ENCODE results near the gene GPRC5B. TPM values are rescaled to one million over a fixed set of nuclear protein-coding genes. Genes with fewer than 3 reads are reported as not detected.
A peak's percentile ranks its signal among the peaks of the same experiment; 100 is the strongest.

Gene GPRC5B
- total RNA-seq, 1 experiment from 2014 or later, result 0.88 TPM

DNA sequence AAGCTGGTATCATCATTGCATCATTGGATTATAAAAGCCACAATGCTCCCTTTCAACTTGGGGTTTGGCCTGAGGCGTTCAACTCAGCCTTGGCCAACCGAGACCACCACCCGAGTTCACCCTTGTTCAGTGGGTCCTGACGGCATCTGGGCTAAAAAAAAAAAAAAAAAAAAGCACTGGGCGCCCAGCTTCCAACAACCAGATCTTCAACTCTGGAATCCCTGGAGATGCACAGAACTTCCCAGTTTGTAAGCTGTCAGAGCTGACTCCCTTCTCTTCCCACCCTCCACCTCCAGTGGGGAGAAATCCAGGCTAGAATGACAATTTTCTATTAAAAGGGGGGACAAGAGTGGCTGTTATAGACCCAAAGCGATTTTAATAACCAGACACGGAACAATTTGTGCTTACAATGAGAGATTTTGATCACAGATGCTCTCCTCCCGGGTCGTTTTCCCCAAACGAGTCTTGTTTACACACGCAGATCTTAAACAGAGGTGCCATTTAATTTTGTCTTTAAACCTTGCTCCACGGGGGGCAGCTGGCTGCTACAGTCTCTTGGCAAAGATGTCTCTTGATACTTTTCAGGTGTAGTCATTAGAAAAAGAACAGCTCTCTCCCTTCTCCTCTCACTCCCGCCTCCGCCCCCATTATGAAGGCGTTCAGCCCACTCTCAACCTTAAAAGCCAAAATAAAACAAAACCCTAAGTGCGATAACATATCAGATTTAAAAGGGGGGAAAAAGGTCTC is 26.9 kb downstream of the GPRC5B start:
- in situ Hi-C loops (cut with HindIII; ENCODE audit: low sequenced_read_pairs), result no loop called here
- DNase-seq (ENCODE audit: low spot score), result no peak

DNA sequence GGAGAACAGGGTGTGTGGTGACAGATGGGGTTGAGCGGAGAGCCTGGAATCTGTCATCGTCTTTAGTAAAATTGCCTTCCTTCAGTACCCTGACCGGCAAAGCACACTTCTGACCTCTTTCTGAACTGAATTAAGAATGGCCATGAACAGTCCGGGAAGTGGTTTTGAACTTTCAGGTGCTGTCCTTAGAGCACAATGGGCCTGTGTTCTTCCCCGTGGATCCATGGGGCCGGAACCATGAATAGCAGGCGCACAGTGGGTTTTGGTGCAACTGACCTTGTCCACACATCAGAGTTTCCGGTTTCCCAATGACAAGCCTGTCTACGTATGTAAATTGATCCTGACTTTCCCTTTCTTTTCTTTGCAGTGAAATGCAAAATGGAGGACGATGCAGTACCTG is 28.5 kb downstream of the GPRC5B start:
- in situ Hi-C loops (cut with HindIII; ENCODE audit: low sequenced_read_pairs), result no loop called here
- no peak for DNase-seq (ENCODE audit: low spot score)

DNA sequence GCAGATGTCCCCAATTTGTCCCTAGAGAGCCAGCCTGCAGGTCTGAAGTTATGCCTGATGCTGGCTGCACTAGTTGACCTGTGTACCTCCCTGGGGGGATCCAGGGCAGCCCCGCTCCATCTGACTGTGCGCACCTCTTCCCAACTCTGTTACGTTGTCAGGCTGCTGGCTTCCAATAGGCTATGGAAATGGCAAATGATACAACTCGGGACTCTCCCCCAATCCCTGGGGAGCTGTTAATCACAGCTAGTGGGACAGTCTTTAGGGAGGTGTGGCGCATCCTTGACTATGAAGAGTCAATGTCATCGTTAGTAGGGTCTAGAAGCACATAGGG is 30.1 kb downstream of the GPRC5B start:
- in situ Hi-C loops (cut with HindIII; ENCODE audit: low sequenced_read_pairs), result no loop called here
- no peak for DNase-seq (ENCODE audit: low spot score)

DNA sequence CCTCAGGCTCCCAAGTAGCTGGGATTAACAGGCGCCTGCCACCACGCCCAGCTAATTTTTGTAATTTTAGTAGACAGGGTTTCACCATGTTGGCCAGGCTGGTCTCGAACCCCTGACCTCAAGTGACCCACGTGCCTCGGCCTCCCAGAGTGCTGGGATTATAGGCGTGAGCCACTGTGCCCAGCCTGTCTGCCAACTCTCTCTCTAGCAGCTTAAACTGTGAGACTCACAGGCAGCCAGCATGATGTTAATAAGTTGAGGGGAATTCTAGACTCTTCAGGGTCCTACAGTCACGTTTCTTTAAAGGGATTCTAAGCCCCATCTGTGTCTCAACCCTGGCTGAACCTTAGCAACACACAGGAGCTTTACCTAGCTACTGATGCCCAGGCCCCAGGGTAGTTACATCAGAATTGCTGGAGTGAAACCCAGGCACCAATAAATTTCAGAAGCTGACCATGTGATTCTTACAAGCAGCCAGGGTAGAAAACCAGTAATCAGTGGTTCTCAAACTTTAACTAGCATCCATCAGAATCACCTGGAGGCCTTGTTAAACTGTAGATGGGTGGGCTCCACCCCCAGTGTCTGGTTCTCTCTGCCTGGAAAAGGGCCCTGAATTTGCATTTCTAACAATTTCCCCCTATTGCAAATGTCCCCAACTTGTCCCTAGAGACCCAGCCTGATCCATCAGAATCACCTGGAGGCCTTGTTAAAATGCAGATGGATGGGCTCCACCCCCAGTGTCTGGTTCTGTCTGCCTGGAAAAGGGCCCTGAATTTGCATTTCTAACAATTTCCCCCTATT is 30.7 kb downstream of the GPRC5B start:
- peak; percentile 35 for DNase-seq (ENCODE audit: low spot score)
- in situ Hi-C loops (cut with HindIII; ENCODE audit: low sequenced_read_pairs), result no loop called here

DNA sequence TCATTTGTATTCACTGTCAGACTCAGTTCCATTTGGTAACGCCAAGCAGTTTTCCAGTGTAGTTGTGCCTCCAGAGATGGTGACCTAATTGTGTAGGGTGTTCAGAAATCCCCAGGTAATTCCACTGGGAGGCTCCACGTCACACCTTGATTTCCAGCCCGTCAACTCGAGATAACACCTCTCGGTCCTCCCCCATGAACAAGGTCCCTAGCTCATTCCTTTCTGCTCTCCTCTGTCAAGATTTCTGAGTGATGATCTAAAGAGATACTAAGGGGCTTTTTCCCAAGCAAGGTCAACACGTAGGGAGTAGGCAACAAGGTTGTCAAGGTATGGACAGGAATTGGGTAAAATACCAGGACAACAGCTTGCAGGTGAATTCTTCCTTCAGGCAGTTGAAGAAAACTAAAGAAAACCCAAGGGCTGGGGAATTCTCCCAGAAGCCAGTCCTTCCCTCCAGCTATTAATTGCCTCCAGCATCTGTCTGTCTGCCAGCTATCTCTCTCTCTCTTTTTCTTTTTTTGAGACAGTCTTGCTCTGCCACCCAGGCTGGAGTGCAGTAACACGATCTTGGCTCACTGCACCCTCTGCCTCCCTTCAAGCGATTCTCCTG is 31.4 kb downstream of the GPRC5B start:
- DNase-seq (ENCODE audit: low spot score), result no peak
- in situ Hi-C loops (cut with HindIII; ENCODE audit: low sequenced_read_pairs), result no loop called here

DNA sequence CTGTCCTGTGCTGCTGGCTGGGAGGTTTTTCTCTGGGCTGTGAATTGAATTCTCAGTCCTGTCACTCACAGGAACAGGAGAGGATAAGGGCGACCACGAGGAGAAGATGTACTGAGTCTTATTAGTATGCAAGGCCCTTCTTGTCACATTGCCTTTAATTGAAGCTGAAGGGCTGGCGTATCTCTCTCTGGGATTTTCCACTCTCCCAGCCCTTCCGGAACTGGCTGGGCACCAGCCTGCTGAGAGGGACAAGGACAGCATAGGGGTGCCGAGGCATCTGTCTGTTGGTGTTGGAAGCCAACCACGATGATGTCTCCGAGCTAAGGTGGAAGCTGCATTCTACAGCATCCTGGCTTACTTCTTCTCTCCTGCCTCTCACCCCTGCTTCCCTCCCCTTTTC is 33.2 kb downstream of the GPRC5B start:
- in situ Hi-C loops (cut with HindIII; ENCODE audit: low sequenced_read_pairs), result no loop called here
- peak; percentile 96 for DNase-seq (ENCODE audit: low spot score)

DNA sequence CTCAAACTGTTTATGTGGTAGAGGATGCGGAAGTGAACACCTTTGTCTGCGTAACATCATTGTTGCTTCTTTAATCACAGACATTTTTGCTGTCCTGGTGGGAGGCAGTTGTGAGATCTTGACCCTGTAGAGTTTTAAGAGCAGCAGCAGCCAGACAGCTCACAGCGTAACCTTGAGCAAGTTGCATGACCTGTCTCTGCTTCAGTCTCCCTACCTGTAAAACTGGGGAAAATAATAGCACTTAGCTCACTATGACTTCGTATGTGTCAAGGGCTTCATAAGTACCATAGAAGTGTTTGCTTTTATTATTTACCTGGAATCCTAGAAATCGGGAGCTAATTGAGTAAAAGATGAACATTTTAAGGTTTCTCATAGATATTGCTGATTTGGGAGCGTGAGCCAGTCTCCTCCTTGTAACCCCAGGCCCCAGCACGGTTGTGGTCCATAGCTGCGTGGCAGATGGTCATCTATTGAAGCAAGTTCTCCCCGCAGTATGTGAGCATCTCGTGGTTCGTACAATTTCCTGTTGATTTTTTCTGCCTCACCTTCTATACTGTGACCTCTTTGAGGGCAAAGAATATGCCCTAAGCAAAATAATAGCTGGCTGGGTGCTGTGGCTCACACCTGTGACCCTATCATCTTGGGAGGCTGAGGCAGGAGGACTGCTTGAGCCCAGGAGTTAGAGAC is 34.4 kb downstream of the GPRC5B start:
- peak; percentile 31 for DNase-seq (ENCODE audit: low spot score)
- in situ Hi-C loops (cut with HindIII; ENCODE audit: low sequenced_read_pairs), result no loop called here

DNA sequence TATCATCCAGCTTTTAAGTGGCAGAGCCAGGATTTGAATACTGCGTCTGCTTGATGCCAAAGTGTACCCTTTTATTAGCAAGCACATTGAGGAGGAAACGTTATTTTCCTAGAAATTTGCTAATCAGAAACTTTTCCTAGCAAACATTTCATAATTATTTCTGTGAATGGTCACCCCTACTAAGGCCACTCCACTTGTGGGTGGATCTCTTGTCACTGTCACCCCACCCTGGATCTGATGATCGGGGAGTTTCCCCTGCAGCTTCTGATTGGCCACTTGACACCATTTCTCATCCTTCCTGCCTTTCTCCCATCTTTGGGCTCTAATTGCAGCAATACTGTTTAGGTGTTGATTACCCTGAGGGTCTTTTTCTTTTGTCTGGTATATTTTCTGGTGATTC is 35.9 kb downstream of the GPRC5B start:
- in situ Hi-C loops (cut with HindIII; ENCODE audit: low sequenced_read_pairs), result no loop called here
- no peak for DNase-seq (ENCODE audit: low spot score)

DNA sequence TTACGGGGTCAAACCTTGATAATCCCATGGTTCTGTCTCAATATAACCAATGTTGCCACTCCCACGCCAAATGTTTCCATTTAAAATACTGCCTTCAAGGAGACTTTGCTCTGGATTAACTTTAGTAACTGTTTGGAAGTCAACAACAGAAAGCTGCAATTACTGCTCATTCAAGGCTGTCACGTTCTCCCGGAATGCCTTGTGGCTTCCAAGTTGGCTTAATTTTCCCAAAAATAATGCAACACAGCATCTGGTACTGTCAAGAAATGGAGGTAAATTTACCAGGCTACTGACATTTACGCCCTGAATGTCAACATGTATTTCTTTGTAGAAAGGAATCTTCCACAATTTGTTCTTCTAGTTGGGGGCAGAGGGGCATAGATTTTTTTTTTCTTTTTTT is 38.2 kb downstream of the GPRC5B start:
- in situ Hi-C loops (cut with HindIII; ENCODE audit: low sequenced_read_pairs), result no loop called here
- DNase-seq (ENCODE audit: low spot score), result no peak

DNA sequence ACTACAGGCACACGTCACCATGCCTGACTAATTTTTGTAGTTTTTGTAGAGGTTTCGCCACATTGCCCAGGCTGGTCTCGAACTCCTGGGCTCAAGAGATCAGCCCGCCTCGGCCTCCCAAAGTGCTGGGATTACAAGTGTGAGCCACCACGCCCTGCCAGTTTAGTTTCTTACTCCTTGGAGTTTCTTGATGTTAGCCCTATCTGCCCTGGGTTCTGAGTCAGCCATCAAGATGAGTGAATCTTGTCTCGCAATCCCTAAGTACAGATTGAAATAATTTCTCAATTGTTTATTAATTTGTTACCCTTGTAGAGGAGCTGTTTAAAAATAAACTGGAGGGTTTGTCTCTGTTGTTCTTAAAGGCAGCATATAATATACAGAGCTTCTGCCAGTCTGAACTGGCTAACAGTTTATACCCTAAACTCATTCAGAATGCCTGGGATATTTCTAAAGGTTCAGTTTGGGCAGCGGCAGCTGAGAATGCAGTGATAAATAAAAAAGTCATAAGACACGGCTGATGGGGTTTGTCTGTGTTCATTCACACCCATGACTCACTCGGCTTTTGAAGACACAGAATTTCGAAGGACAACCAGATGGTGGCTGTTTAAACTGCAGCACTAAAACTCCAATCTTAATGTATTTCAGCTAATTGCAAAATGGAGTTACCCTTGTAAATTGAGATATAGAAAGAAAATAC is 39.6 kb downstream of the GPRC5B start:
- DNase-seq (ENCODE audit: low spot score), result no peak
- in situ Hi-C loops (cut with HindIII; ENCODE audit: low sequenced_read_pairs), result no loop called here

DNA sequence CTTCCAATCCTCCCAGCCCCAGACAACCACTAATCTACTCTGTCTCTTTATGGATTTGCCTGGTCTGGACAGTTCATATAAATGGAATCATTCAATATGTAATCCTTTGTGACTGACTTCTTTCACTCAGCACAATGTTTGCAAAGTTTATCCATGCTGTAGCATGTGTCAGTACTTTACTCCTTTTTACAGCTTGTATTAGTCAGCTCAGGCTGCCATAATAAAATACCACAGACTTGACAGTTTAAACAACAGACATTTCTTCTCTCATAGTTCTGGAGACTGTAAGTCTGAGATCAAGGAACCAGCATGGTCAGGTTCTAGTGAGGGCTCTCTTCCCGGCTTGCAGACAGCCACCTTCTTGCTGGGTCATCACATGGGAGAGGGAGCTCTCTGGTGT is 41.3 kb downstream of the GPRC5B start:
- in situ Hi-C loops (cut with HindIII; ENCODE audit: low sequenced_read_pairs), result no loop called here
- DNase-seq (ENCODE audit: low spot score), result no peak

DNA sequence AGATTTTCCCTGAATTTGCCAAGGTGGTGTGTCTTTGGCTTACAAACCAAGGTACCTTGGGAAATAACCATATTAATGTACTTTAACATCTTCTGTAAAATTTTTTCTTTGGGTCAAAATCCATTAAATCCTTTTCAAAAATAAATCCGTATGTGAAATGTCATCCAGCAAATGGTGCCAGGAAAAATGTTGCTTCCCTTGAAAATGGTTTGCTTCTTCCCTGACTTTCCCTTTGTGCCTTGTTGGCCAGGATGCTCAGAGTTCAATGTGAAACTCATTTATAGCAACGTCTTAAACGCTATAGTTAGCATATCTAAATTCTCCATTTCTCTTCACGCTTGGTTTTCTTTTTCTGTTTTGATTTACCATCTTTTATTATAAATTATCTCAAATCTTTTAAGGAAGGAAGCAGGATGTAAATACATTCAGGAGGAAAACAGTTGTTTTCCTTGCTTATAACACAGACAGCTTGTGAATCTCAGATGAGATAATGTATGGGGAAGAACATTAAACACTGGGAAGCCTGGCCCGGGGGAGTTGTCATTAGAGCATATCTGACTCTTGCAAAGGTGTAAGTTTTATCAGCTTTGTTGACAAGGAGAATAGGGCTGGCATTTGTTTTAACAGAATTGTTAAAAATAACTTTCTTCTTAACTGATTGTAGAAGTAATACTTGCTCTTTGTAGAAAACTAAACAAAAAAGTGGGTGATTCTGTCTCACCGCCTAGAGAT is 42.1 kb downstream of the GPRC5B start:
- in situ Hi-C loops (cut with HindIII; ENCODE audit: low sequenced_read_pairs), result no loop called here
- no peak for DNase-seq (ENCODE audit: low spot score)

DNA sequence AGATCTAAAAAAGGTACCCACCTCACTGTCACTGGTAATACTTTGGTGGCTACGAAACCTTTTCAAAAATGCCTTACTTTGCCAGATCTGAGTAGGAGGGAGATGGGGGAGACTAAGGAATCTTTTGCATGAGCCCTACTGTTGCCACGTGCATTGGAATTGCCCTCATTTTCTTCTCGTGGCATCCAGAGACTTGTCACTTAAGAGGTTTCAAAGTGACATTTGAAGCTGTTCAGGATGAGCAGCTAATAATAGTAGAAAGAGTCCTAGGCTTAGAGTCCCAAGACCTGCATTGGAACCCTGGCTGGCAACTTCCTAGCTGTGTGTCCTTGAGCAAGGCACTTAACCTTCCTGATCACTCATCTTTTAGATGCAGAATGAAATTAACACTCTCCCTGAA is 43.5 kb downstream of the GPRC5B start:
- in situ Hi-C loops (cut with HindIII; ENCODE audit: low sequenced_read_pairs), result no loop called here
- DNase-seq (ENCODE audit: low spot score), result no peak

DNA sequence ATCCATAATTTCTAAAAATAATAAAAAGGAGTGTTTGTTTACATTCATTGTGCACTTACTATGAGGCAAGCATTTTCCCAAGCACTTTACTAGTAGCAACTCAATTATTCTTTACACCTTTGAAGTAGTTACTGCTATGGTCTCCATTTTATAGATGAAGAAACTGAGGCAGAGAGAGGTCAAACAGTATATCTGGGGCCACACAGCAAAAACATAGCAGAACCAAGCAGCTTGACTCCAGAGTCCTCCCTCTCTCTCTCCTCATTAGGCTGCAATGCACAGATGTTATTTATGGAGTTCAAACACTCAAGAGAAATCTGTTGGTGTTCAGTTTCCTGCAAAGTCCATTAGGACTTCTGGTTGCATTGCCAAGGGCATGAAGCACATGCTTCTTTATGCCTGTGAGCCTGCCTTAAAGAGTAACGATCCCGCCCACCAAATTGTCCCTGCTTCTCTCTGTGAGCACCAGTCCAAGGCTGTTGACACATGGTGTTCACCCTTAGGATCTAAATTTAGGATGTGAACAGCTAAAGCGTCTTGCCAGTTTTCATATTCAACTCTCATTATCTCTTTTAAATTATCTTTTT is 44.0 kb downstream of the GPRC5B start:
- no peak for DNase-seq (ENCODE audit: low spot score)
- in situ Hi-C loops (cut with HindIII; ENCODE audit: low sequenced_read_pairs), result no loop called here

DNA sequence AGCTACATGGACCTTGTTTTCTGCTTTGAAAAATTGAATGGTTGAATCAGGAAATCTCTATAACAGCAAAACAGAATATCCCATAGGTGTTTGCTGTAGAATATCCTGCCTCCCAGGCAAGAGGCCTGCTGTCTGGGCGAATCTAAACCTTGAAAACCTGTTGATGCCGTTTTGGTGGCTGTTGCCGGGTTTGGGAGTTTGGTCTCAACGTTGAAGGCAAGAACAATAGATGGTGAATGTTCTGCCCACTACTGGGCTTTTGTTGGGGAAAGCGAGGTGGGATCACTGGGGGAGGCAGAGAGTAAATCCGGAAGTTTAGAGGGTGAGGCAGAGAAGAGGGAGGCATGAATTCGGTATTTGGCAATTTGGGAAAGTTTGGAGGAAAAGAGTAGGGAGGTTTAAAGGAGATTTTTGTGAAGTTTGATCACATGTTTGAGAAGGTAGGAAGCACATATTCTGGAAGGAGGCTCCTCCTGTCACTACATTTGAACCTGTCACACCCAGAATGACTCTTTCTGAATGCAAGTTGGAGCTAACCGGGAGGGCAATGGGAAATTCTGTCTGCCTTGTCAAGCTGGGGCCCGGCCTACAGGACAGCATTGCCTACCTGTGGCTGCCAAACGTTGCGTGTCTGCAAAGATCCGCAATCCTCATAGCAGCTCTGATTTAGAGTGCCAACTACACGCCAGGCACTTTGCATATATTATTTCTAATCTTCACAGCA is 46.5 kb downstream of the GPRC5B start:
- in situ Hi-C loops (cut with HindIII; ENCODE audit: low sequenced_read_pairs), result loop anchor here (10.0 kb wide), 1 partner anchor 93 kb away; no protein-coding TSS in a partner anchor
- DNase-seq (ENCODE audit: low spot score), result no peak

DNA sequence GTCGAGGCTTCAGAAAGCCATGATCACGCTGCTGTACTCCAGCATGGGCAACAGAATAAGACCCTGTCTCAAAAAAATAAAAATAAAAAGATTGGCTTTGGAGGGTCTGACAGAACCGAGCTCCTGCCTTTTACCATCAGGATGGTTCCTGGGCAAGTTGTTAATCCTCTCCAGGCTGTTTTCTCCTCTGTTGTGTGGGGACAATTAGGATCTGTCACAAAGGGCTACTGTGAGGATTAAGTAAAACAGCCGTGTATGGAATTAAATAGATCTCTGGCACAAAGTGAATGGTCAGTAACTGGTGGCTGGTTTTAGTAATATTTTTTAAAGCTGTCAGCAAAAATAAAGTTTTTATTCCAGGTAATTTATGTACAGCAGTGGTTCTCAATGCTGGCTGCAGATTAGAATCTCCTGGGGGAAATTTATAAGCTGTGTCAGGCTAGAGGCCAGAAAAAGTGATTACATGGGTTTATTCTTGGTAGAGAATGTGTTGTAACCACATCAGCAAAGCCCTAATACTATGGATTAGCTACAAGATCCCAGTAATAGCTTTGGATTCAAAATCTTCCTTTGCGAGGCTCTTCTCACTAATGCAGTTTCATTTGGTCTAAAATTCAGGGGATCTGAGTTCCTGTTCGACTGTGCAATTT is 47.2 kb downstream of the GPRC5B start:
- no peak for DNase-seq (ENCODE audit: low spot score)
- in situ Hi-C loops (cut with HindIII; ENCODE audit: low sequenced_read_pairs), result loop anchor here (10.0 kb wide), 1 partner anchor 93 kb away; no protein-coding TSS in a partner anchor

DNA sequence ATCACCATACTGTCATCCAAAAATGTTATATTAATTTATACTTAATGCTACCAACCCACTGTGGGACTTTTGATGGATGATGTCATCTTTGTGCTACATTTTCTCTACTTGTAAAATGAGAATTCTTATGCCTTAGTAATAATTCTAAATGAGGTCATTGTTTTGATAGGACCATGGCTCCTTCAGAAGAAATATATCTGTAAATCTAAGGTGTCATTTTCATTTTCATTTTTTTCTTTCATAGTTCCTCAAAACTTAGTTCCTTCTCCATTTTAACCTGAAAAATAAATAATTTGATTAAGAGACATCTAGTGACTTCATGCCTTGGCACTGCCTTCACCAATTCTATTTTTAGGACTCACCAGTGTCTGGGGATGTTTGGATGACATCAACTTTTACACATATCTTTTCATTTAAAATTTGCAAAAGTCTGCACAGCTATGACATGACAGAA is 48.7 kb downstream of the GPRC5B start:
- in situ Hi-C loops (cut with HindIII; ENCODE audit: low sequenced_read_pairs), result loop anchor here (10.0 kb wide), 1 partner anchor 91 kb away; no protein-coding TSS in a partner anchor
- DNase-seq (ENCODE audit: low spot score), result no peak
